Measurements from ENCODE around the gene CDH8. TPM values are rescaled to one million over a fixed set of nuclear protein-coding genes. Genes with fewer than 3 reads are reported as not detected.

The CDH8 gene
- total and polyA plus RNA-seq, 4 donors: 0.33 to 15.4 (median 3.7) TPM

- Histone ChIP-seq H3K27me3 (ENCODE audit: control insufficient read depth in 1 of 2, insufficient read depth in 2 of 2, low read length in 1 of 2) (no peaks in the 10 kb centered on the region), H3K4me3 (ENCODE audit: low read length in 2 of 2) (no peak overlapping the region), H3K4me1 (ENCODE audit: control insufficient read depth in 1 of 2, insufficient read depth in 2 of 2, low read length in 2 of 2) (peaks cover 0 to 3% of the 10 kb centered on the region in 2 donors), H3K27ac (ENCODE audit: low read depth in 1 of 2, low read length in 2 of 2) (no peak overlapping the region), H3K9me3 (ENCODE audit: control insufficient read depth, low read length) (no peaks in the 10 kb centered on the region), H3K36me3 (ENCODE audit: control insufficient read depth in 1 of 2, insufficient read depth in 2 of 2, low read length in 1 of 2) (no peaks in the 10 kb centered on the region)
- intact Hi-C loops (cut with DNase I): no loop called here
- WGBS, 2 donors: 59 to 65% methylated on average over 2 of the region's 2 CpGs
- DNase-seq (no peak), ATAC-seq (ENCODE audit: low FRiP score) (no peak)
Measured at GRCh38 chr16:61834082-61834481, 202.2 kb downstream of the CDH8 start.

GRCh38 chr16:61831351-61831917 lies 204.8 kb downstream of the CDH8 start:
- no peaks in the 10 kb centered on the region for H3K9me3 ChIP-seq (ENCODE audit: control insufficient read depth, low read length)

GRCh38 chr16:61829631-61830030 lies 206.6 kb downstream of the CDH8 start:
- no peak overlapping the region for H3K27ac ChIP-seq (ENCODE audit: low read depth in 1 of 2, low read length in 2 of 2)

More at GRCh38 chr16:61831351-61831917, 204.8 kb downstream of the CDH8 start:
- Histone ChIP-seq H3K27me3 (ENCODE audit: control insufficient read depth in 1 of 2, insufficient read depth in 2 of 2, low read length in 1 of 2) (no peaks in the 10 kb centered on the region), H3K4me3 (ENCODE audit: low read length in 2 of 2) (no peak overlapping the region), H3K27ac (ENCODE audit: low read depth in 1 of 2, low read length in 2 of 2) (no peak overlapping the region), H3K4me1 (ENCODE audit: control insufficient read depth in 1 of 2, insufficient read depth in 2 of 2, low read length in 2 of 2) (peaks cover 0 to 3% of the 10 kb centered on the region in 2 donors), H3K36me3 (ENCODE audit: control insufficient read depth in 1 of 2, insufficient read depth in 2 of 2, low read length in 1 of 2) (no peaks in the 10 kb centered on the region)
- 86 to 91% methylated on average over 5 of the region's 5 CpGs for WGBS, 2 donors
- DNase-seq (no peak), ATAC-seq (ENCODE audit: low FRiP score) (no peak)
- intact Hi-C loops (cut with DNase I): no loop called here

GRCh38 chr16:61823326-61823725 lies 212.9 kb downstream of the CDH8 start:
- Histone ChIP-seq H3K9me3 (ENCODE audit: control insufficient read depth, low read length) (no peaks in the 10 kb centered on the region), H3K27me3 (ENCODE audit: control insufficient read depth in 1 of 2, insufficient read depth in 2 of 2, low read length in 1 of 2) (no peaks in the 10 kb centered on the region), H3K27ac (ENCODE audit: low read depth in 1 of 2, low read length in 2 of 2) (no peak overlapping the region), H3K4me1 (ENCODE audit: control insufficient read depth in 1 of 2, insufficient read depth in 2 of 2, low read length in 2 of 2) (no peaks in the 10 kb centered on the region), H3K4me3 (ENCODE audit: low read length in 2 of 2) (no peak overlapping the region), H3K36me3 (ENCODE audit: control insufficient read depth in 1 of 2, insufficient read depth in 2 of 2, low read length in 1 of 2) (no peaks in the 10 kb centered on the region)
- ATAC-seq (ENCODE audit: low FRiP score) (no peak), DNase-seq (no peak)
- WGBS, 2 donors: 82 to 87% methylated on average over 1 of the region's 1 CpG
- intact Hi-C loops (cut with DNase I): no loop called here

More at GRCh38 chr16:61829631-61830030, 206.6 kb downstream of the CDH8 start:
- Histone ChIP-seq H3K36me3 (ENCODE audit: control insufficient read depth in 1 of 2, insufficient read depth in 2 of 2, low read length in 1 of 2) (no peaks in the 10 kb centered on the region), H3K4me1 (ENCODE audit: control insufficient read depth in 1 of 2, insufficient read depth in 2 of 2, low read length in 2 of 2) (peaks cover 0 to 3% of the 10 kb centered on the region in 2 donors), H3K9me3 (ENCODE audit: control insufficient read depth, low read length) (no peaks in the 10 kb centered on the region), H3K27me3 (ENCODE audit: control insufficient read depth in 1 of 2, insufficient read depth in 2 of 2, low read length in 1 of 2) (no peaks in the 10 kb centered on the region), H3K4me3 (ENCODE audit: low read length in 2 of 2) (no peak overlapping the region)
- DNase-seq (no peak), ATAC-seq (ENCODE audit: low FRiP score) (no peak)
- intact Hi-C loops (cut with DNase I): no loop called here
- WGBS, 2 donors: 13% methylated on average over 2 of the region's 2 CpGs

GRCh38 chr16:61820820-61821219 lies 215.4 kb downstream of the CDH8 start:
- Histone ChIP-seq H3K27me3 (ENCODE audit: control insufficient read depth in 1 of 2, insufficient read depth in 2 of 2, low read length in 1 of 2) (no peaks in the 10 kb centered on the region), H3K4me1 (ENCODE audit: control insufficient read depth in 1 of 2, insufficient read depth in 2 of 2, low read length in 2 of 2) (no peaks in the 10 kb centered on the region), H3K9me3 (ENCODE audit: control insufficient read depth, low read length) (no peaks in the 10 kb centered on the region), H3K27ac (ENCODE audit: low read depth in 1 of 2, low read length in 2 of 2) (no peak overlapping the region), H3K36me3 (ENCODE audit: control insufficient read depth in 1 of 2, insufficient read depth in 2 of 2, low read length in 1 of 2) (no peaks in the 10 kb centered on the region), H3K4me3 (ENCODE audit: low read length in 2 of 2) (no peak overlapping the region)
- intact Hi-C loops (cut with DNase I): no loop called here
- DNase-seq (no peak), ATAC-seq (ENCODE audit: low FRiP score) (no peak)
- 79 to 81% methylated on average over 2 of the region's 2 CpGs for WGBS, 2 donors

GRCh38 chr16:61820398-61820797 lies 215.8 kb downstream of the CDH8 start:
- Histone ChIP-seq H3K36me3 (ENCODE audit: control insufficient read depth in 1 of 2, insufficient read depth in 2 of 2, low read length in 1 of 2) (no peaks in the 10 kb centered on the region), H3K4me3 (ENCODE audit: low read length in 2 of 2) (no peak overlapping the region)
- no peak for ATAC-seq (ENCODE audit: low FRiP score)

GRCh38 chr16:61818850-61819249 lies 217.4 kb downstream of the CDH8 start:
- 82 to 92% methylated on average over 1 of the region's 1 CpG for WGBS, 2 donors
- Histone ChIP-seq H3K4me3 (ENCODE audit: low read length in 2 of 2) (no peak overlapping the region), H3K27ac (ENCODE audit: low read depth in 1 of 2, low read length in 2 of 2) (no peak overlapping the region), H3K27me3 (ENCODE audit: control insufficient read depth in 1 of 2, insufficient read depth in 2 of 2, low read length in 1 of 2) (no peaks in the 10 kb centered on the region), H3K9me3 (ENCODE audit: control insufficient read depth, low read length) (no peaks in the 10 kb centered on the region), H3K36me3 (ENCODE audit: control insufficient read depth in 1 of 2, insufficient read depth in 2 of 2, low read length in 1 of 2) (no peaks in the 10 kb centered on the region), H3K4me1 (ENCODE audit: control insufficient read depth in 1 of 2, insufficient read depth in 2 of 2, low read length in 2 of 2) (no peaks in the 10 kb centered on the region)
- ATAC-seq (ENCODE audit: low FRiP score) (no peak), DNase-seq (no peak)
- intact Hi-C loops (cut with DNase I): no loop called here

More at GRCh38 chr16:61820398-61820797, 215.8 kb downstream of the CDH8 start:
- no peaks in the 10 kb centered on the region for H3K27me3 ChIP-seq (ENCODE audit: control insufficient read depth in 1 of 2, insufficient read depth in 2 of 2, low read length in 1 of 2)
- no peaks in the 10 kb centered on the region for H3K4me1 ChIP-seq (ENCODE audit: control insufficient read depth in 1 of 2, insufficient read depth in 2 of 2, low read length in 2 of 2)
- no peak for DNase-seq
- no peaks in the 10 kb centered on the region for H3K9me3 ChIP-seq (ENCODE audit: control insufficient read depth, low read length)
- intact Hi-C loops (cut with DNase I): no loop called here
- H3K27ac ChIP-seq (ENCODE audit: low read depth in 1 of 2, low read length in 2 of 2): no peak overlapping the region

GRCh38 chr16:61817583-61818278 lies 218.5 kb downstream of the CDH8 start:
- Histone ChIP-seq H3K4me1 (ENCODE audit: control insufficient read depth in 1 of 2, insufficient read depth in 2 of 2, low read length in 2 of 2) (no peaks in the 10 kb centered on the region), H3K9me3 (ENCODE audit: control insufficient read depth, low read length) (no peaks in the 10 kb centered on the region), H3K36me3 (ENCODE audit: control insufficient read depth in 1 of 2, insufficient read depth in 2 of 2, low read length in 1 of 2) (no peaks in the 10 kb centered on the region), H3K27me3 (ENCODE audit: control insufficient read depth in 1 of 2, insufficient read depth in 2 of 2, low read length in 1 of 2) (no peaks in the 10 kb centered on the region), H3K4me3 (ENCODE audit: low read length in 2 of 2) (no peak overlapping the region), H3K27ac (ENCODE audit: low read depth in 1 of 2, low read length in 2 of 2) (no peak overlapping the region)
- ATAC-seq (ENCODE audit: low FRiP score): no peak
- DNase-seq: no peak
- intact Hi-C loops (cut with DNase I): no loop called here
- WGBS, 2 donors: 76 to 84% methylated on average over 8 of the region's 8 CpGs

- Histone ChIP-seq H3K36me3 (ENCODE audit: control insufficient read depth in 1 of 2, insufficient read depth in 2 of 2, low read length in 1 of 2) (no peaks in the 10 kb centered on the region), H3K27ac (ENCODE audit: low read depth in 1 of 2, low read length in 2 of 2) (no peak overlapping the region), H3K27me3 (ENCODE audit: control insufficient read depth in 1 of 2, insufficient read depth in 2 of 2, low read length in 1 of 2) (no peaks in the 10 kb centered on the region), H3K9me3 (ENCODE audit: control insufficient read depth, low read length) (no peaks in the 10 kb centered on the region), H3K4me3 (ENCODE audit: low read length in 2 of 2) (no peak overlapping the region), H3K4me1 (ENCODE audit: control insufficient read depth in 1 of 2, insufficient read depth in 2 of 2, low read length in 2 of 2) (no peaks in the 10 kb centered on the region)
- ATAC-seq (ENCODE audit: low FRiP score) (no peak), DNase-seq (no peak)
- intact Hi-C loops (cut with DNase I): no loop called here
Measured at GRCh38 chr16:61814726-61815347, 221.4 kb downstream of the CDH8 start.

All from aorta (tissue), 5 donors.